Measurements from ENCODE around the gene EMILIN1. TPM values are rescaled to one million over a fixed set of nuclear protein-coding genes. Genes with fewer than 3 reads are reported as not detected.
A peak's percentile ranks its signal among the peaks of the same experiment; 100 is the strongest.
"Not testable (repeated sequence)": the region's sequence is repeated elsewhere in the genome, so short reads cannot be mapped to it uniquely, and the experiment has no call there.

Gene EMILIN1
- total RNA-seq, 1 experiment from 2014 or later, result 0.07 TPM

DNA sequence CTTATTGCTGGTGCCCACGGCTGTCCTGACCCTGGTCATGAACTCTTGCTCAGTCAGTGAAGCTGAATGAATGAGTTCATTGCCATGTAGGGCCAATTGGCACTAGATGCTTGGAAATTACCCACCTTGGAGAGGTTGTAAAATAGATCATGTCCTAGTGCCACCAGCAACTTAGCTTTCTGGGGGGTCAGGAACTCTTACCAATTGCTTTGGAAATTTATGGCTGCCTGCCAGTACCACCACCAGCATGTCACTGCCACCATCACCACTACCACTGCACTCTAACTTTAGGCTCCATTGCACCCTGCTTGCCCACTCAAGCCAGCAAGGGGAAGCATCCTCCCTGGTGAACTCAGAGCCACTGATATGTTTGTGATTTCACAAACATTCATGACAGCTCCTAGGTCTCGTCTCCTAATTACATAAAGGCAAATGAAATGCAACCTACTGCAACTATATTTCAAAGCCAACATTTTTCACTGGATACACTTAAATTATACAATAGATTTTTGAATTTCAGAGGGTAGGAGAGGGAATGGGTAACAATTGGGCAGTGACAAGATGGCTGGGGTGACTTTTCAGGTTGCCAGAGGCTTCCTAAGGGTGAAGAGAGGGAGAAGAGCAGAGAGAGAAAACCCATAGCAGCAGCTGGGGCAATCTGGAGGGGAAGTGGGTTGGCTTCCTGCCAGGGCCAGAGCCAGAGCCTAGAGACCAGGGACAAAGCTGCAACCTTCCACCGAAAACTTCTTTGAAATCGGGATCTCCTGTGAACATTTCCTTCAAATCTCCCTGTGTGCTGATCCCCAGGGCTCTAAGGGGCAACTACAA is 3.5 kb upstream of the EMILIN1 start:
- DNase-seq (ENCODE audit: low read depth), result no peak
- in situ Hi-C loops (cut with HindIII; ENCODE audit: low pct_unique_long_range_greater_than_20kb, low sequenced_read_pairs), result loop anchor here (25.0 kb wide), 1 partner anchor 187 kb away; the partner anchor contains the start of gene SLC30A3

GRCh38 chr2:27075566-27075871 is 2.9 kb upstream of the EMILIN1 start:
- not testable (repeated sequence) for DNase-seq (ENCODE audit: low read depth)
- in situ Hi-C loops (cut with HindIII; ENCODE audit: low pct_unique_long_range_greater_than_20kb, low sequenced_read_pairs), result loop anchor here (25.0 kb wide), 1 partner anchor 187 kb away; the partner anchor contains the start of gene SLC30A3

DNA sequence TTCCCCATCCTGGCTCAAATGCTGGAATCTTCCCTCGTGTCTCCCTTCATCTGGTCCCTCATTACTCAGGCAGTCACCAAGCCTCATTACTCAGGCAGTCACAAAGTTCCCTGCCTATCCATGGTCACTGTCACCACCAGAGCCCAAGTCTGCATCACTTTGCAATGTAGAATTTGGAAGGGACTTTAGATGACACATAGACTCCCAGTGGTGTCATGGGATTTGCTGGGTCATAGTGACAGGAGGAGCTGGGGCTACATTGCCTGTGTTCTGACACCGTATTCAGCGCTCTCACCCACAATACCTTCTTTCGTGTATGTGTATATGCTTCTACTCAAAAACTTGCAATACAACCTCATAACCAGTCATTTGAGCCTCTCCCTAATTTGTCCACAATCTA is 2.1 kb upstream of the EMILIN1 start:
- no peak for DNase-seq (ENCODE audit: low read depth)

GRCh38 chr2:27077231-27077630 is 1.2 kb upstream of the EMILIN1 start:
- in situ Hi-C loops (cut with HindIII; ENCODE audit: low pct_unique_long_range_greater_than_20kb, low sequenced_read_pairs), result loop anchor here (25.0 kb wide), 1 partner anchor 185 kb away; the partner anchor contains the start of gene SLC30A3
- no peak for DNase-seq (ENCODE audit: low read depth)

More for the DNA sequence above, 2.1 kb upstream of the EMILIN1 start:
- in situ Hi-C loops (cut with HindIII; ENCODE audit: low pct_unique_long_range_greater_than_20kb, low sequenced_read_pairs), result loop anchor here (25.0 kb wide), 1 partner anchor 186 kb away; the partner anchor contains the start of gene SLC30A3

- in situ Hi-C loops (cut with HindIII; ENCODE audit: low pct_unique_long_range_greater_than_20kb, low sequenced_read_pairs), result loop anchor here (25.0 kb wide), 1 partner anchor 183 kb away; the partner anchor contains the start of gene SLC30A3
Observed at GRCh38 chr2:27079233-27080139, 1.1 kb downstream of the EMILIN1 start.

DNA sequence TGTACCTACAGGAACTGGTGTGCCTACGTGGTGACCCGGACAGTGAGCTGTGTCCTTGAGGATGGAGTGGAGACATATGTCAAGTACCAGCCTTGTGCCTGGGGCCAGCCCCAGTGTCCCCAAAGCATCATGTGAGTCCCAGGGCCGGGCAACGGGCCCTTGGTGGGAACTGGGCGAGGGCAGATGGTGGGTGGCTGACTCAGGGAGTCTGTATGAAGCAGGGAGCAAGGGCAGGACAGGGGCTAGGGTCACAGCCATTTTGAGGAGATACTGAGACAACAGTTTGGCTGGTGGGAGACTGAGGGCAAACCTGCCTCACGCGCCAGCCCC is 1.7 kb downstream of the EMILIN1 start:
- in situ Hi-C loops (cut with HindIII; ENCODE audit: low pct_unique_long_range_greater_than_20kb, low sequenced_read_pairs), result loop anchor here (25.0 kb wide), 1 partner anchor 182 kb away; the partner anchor contains the start of gene SLC30A3
- DNase-seq (ENCODE audit: low read depth), result no peak

More at GRCh38 chr2:27079233-27080139, 1.1 kb downstream of the EMILIN1 start:
- DNase-seq (ENCODE audit: low read depth), result no peak

DNA sequence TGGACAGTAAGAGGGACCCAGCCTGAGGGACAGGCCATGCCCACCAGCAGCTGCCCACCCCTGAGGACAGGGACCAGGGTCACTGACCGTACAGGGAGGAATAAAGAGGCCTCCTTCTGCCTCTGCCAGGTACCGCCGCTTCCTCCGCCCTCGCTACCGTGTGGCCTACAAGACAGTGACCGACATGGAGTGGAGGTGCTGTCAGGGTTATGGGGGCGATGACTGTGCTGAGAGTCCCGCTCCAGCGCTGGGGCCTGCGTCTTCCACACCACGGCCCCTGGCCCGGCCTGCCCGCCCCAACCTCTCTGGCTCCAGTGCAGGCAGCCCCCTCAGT is 2.2 kb downstream of the EMILIN1 start:
- in situ Hi-C loops (cut with HindIII; ENCODE audit: low pct_unique_long_range_greater_than_20kb, low sequenced_read_pairs), result loop anchor here (25.0 kb wide), 1 partner anchor 182 kb away; the partner anchor contains the start of gene SLC30A3
- no peak for DNase-seq (ENCODE audit: low read depth)

GRCh38 chr2:27081984-27082772 is 3.8 kb downstream of the EMILIN1 start:
- in situ Hi-C loops (cut with HindIII; ENCODE audit: low pct_unique_long_range_greater_than_20kb, low sequenced_read_pairs), result loop anchor here (25.0 kb wide), 1 partner anchor 180 kb away; the partner anchor contains the start of gene SLC30A3
- DNase-seq (ENCODE audit: low read depth), result no peak

DNA sequence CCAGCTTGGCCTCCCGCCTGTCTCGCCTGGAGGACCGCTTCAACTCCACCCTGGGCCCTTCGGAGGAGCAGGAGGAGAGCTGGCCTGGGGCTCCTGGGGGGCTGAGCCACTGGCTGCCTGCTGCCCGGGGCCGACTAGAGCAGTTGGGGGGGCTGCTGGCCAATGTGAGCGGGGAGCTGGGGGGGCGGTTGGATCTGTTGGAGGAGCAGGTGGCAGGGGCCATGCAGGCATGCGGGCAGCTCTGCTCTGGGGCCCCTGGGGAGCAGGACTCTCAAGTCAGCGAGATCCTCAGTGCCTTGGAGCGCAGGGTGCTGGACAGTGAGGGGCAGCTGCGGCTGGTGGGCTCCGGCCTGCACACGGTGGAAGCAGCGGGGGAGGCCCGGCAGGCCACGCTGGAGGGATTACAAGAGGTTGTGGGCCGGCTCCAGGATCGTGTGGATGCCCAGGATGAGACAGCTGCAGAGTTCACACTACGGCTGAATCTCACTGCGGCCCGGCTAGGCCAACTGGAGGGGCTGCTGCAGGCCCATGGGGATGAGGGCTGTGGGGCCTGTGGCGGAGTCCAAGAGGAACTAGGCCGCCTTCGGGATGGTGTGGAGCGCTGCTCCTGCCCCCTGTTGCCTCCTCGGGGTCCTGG is 4.5 kb downstream of the EMILIN1 start:
- no peak for DNase-seq (ENCODE audit: low read depth)
- in situ Hi-C loops (cut with HindIII; ENCODE audit: low pct_unique_long_range_greater_than_20kb, low sequenced_read_pairs), result loop anchor here (25.0 kb wide), 1 partner anchor 179 kb away; the partner anchor contains the start of gene SLC30A3

DNA sequence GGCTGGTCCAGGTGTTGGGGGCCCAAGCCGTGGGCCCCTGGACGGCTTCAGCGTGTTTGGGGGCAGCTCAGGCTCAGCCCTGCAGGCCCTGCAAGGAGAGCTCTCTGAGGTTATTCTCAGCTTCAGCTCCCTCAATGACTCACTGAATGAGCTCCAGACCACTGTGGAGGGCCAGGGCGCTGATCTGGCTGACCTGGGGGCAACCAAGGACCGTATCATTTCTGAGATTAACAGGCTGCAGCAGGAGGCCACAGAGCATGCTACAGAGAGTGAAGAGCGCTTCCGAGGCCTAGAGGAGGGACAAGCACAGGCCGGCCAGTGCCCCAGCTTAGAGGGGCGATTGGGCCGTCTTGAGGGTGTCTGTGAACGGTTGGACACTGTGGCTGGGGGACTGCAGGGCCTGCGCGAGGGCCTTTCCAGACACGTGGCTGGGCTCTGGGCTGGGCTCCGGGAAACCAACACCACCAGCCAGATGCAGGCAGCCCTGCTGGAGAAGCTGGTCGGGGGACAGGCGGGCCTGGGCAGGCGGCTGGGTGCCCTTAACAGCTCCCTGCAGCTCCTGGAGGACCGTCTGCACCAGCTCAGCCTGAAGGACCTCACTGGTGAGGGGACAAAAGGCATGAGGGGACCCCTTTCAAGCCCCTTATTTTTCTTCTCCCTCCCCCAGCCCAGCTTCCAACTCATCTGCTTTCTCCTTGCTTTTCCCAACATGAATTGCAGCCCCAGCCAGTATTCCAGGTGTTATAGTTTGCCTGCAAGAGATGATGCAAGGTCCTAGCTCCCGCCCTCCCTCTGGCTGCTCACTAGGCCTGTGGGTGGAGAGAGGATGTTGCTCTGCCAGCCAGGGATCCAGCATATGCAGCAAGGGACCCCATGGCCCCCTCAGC is 5.2 kb downstream of the EMILIN1 start:
- in situ Hi-C loops (cut with HindIII; ENCODE audit: low pct_unique_long_range_greater_than_20kb, low sequenced_read_pairs), result loop anchor here (25.0 kb wide), 1 partner anchor 179 kb away; the partner anchor contains the start of gene SLC30A3
- DNase-seq (ENCODE audit: low read depth), result no peak

- in situ Hi-C loops (cut with HindIII; ENCODE audit: low pct_unique_long_range_greater_than_20kb, low sequenced_read_pairs), result loop anchor here (25.0 kb wide), 1 partner anchor 178 kb away; the partner anchor contains the start of gene SLC30A3
- no peak for DNase-seq (ENCODE audit: low read depth)
Observed at GRCh38 chr2:27084297-27085061, 6.1 kb downstream of the EMILIN1 start.

DNA sequence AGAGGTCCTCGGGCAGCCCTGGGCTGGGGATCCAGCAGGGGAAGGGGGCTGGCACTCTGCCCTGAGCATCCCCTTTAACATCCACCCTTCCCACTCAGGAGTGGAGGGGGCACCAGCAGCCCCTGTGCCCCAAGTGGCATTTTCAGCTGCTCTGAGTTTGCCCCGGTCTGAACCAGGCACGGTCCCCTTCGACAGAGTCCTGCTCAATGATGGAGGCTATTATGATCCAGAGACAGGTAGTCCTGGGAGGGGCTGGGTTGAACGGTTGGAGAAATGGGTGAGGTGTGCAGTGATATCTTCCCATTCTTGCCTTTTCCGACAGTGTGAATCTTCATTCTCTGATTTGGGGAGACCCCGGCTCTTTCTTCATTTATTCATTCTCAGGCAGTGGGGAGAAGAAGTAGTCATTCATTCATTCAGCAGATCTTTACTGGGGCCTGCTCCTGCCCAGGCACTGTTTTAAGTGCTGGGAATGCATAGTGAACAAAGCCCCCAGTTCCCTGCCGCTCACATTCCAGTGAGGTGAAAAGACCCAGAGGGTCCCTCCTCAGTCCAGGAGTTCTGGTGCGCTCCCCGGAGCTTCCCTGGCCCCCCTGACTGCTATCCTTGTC is 6.8 kb downstream of the EMILIN1 start:
- in situ Hi-C loops (cut with HindIII; ENCODE audit: low pct_unique_long_range_greater_than_20kb, low sequenced_read_pairs), result loop anchor here (25.0 kb wide), 1 partner anchor 177 kb away; the partner anchor contains the start of gene SLC30A3

DNA sequence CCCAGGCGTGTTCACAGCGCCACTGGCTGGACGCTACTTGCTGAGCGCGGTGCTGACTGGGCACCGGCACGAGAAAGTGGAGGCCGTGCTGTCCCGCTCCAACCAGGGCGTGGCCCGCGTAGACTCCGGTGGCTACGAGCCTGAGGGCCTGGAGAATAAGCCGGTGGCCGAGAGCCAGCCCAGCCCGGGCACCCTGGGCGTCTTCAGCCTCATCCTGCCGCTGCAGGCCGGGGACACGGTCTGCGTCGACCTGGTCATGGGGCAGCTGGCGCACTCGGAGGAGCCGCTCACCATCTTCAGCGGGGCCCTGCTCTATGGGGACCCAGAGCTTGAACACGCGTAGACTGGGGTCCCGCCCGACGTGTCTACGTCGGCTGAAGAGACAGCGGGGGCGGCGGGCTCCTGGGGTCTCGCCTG is 7.3 kb downstream of the EMILIN1 start:
- DNase-seq (ENCODE audit: low read depth), result peak; percentile 77
- in situ Hi-C loops (cut with HindIII; ENCODE audit: low pct_unique_long_range_greater_than_20kb, low sequenced_read_pairs), result loop anchor here (25.0 kb wide), 1 partner anchor 177 kb away; the partner anchor contains the start of gene SLC30A3

More for the DNA sequence above, 6.8 kb downstream of the EMILIN1 start:
- no peak for DNase-seq (ENCODE audit: low read depth)

- DNase-seq (ENCODE audit: low read depth), result peak; percentile 90
- in situ Hi-C loops (cut with HindIII; ENCODE audit: low pct_unique_long_range_greater_than_20kb, low sequenced_read_pairs), result loop anchor here (25.0 kb wide), 1 partner anchor 176 kb away; the partner anchor contains the start of gene SLC30A3
Observed at GRCh38 chr2:27086090-27086723, 7.8 kb downstream of the EMILIN1 start.
